VCaP (cell line): ENCODE data around the gene MRPL41.
A peak's percentile ranks its signal among the peaks of the same experiment; 100 is the strongest.
"Not testable (repeated sequence)": the region's sequence is repeated elsewhere in the genome, so short reads cannot be mapped to it uniquely, and the experiment has no call there.

Source experiments
- H3K27ac ChIP-seq: fragments of 450-650 bp; 2 replicates; pipeline ENCODE4 v1.5.1; 2017
- TF ChIP-seq, protein P1 (sequence below): fragments of 450-650 bp; conservative IDR thresholded peaks from 2 replicates; pipeline ENCODE4 v1.5.1; 2017; ENCODE audit warnings: mild to moderate bottlenecking, moderate library complexity

The MRPL41 gene

DNA sequence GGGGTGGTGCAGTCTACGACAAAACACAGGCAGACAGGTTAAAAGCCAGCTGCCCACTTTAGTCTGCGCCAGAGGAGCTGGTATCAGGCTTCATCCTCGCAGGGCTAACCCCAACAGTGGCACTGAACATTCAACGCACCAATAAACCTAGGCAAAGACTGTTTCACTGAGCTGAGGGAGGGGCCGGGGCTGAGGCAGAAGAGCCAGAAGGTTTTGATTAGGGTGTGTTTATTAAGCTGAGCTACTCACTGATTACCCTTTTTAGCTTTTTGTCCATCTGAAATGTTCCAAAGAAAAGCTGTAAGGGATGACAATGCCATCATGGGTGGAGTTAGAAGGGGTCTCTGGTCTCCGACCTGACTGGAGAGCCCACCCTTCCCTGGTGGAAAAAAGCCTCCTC is 37.2 kb downstream of the MRPL41 start:
- peak overlapping the region; percentile 91 for H3K27ac ChIP-seq
- TF ChIP-seq, protein P1, sequence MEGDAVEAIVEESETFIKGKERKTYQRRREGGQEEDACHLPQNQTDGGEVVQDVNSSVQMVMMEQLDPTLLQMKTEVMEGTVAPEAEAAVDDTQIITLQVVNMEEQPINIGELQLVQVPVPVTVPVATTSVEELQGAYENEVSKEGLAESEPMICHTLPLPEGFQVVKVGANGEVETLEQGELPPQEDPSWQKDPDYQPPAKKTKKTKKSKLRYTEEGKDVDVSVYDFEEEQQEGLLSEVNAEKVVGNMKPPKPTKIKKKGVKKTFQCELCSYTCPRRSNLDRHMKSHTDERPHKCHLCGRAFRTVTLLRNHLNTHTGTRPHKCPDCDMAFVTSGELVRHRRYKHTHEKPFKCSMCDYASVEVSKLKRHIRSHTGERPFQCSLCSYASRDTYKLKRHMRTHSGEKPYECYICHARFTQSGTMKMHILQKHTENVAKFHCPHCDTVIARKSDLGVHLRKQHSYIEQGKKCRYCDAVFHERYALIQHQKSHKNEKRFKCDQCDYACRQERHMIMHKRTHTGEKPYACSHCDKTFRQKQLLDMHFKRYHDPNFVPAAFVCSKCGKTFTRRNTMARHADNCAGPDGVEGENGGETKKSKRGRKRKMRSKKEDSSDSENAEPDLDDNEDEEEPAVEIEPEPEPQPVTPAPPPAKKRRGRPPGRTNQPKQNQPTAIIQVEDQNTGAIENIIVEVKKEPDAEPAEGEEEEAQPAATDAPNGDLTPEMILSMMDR: no peak

DNA sequence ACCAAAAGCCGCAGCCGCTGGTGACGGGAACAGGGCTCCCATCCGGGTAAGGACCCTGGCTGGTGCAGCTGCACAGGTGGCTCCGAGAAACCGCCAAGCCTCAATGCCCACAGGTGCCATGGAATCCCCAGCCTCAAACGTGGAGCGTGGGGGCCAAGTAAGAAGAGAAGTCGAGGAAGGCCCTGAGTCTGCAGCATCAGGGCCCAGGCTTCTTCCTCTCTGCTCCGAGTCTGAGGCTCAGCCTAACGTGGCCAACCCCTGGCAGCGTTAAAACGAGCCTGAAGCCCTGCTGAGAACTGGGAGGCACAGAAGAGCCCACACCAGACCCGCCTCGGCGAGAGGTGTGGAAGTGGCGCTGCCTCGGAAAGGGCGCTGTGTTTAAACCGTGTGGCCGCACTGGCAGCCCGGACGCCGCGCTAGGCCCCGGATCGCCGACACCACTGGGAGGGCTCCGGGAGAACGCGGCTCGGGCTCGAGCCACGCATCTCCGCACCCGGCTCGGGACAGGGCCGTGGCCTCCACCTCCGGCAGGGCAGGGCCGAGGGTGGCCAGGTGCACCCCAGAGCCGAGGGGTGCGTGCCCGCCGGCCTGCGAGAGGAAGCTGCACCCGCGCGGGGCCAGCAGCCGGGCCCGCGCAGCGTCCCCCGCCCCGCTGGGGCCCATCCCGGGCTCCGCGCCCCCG is 37.9 kb downstream of the MRPL41 start:
- H3K27ac ChIP-seq: peak overlapping the region; percentile 91
- TF ChIP-seq, protein P1: no peak

DNA sequence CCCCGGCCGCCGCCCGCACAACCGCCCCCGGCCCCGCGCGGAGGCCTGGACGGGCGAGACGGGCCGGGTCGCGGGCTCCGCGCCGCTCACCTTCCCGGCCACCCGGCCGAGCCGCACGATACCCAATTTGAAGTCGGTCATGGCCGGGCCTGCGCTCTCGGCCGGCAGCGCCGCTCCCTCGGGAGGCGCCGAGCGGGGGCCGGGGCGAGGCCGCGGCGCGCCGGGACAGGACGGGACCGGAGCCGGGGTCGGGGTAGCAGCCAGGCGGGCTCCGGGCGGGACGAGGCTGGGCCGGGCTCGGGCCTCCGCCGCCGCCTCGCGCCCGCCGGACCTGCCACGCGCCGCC is 38.4 kb downstream of the MRPL41 start:
- TF ChIP-seq, protein P1: no peak
- H3K27ac ChIP-seq: peak overlapping the region; percentile 91

DNA sequence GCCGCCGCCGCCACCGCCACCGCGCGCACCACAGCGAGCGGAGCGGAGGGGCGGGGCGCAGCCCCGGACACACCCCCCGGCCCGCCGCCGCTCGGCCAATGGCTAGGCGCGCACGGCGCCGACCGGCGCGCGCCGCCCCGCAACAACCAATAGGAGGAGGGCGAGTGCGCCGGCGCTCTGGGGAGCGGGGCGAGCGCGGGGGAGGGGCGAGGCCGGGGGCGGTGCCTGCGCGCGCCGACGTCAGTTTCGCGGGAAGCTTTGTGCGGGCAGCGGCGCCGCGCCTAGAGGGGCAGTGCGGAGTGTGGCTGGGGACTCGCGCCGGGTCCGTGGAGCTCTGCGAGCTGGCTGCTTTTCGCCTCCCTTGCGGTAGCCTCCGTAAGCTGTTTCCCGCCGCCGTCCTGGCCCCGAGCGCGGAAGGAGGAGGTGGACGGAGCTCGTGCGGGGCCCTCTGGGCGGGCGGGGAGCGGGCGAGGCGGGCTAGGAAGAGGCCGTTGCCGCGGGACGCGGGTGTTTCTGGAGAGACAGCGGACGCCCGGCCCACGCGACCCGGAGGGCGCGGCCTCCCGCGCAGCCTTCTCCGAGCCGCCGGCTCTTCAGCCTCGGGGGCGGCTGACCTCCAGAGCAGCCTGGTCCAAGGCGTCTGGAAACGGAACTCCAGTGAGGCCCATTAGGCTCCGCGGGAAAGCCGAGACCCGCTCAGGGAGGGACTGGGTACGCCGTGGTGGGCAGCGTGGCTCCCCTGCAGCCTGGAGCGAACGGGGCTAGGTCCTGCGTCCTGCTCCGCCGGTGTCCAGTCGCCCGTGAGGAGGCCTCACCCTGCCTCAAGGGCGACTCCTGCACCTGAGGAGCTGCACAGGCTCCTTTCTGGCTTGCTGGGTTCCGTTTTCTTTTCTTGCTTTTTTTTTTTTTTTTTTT is 39.0 kb downstream of the MRPL41 start, which contains the start of gene ZMYND19:
Gene ZMYND19, minus strand, starts transcription at position 44 of the 915 bp plus-strand sequence. CDS start 249 bp downstream, outside the sequence.
- H3K27ac ChIP-seq: peak within 1 kb of the TSS; percentile 91
- TF ChIP-seq, protein P1: peak; percentile 35

DNA sequence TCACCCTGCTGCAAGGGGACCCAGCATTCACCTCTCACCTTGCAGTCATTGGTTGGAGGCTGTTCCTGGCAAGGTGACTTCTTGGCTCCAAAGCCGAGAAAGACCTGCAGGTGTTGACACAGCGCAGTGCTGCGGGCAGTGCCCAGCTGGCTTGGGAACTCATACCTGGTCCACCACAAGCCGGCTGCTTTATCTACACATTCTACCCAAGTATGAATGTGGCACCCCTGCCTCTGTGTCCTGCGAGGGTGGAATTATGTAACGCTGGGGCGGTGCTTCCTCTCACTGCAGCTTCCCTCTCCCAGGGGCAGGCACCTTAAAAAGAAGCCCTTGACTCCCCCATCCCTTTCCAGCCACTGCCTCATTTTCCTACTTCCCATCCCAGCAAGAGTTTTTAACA is 41.1 kb downstream of the MRPL41 start:
- peak overlapping the region; percentile 91 for H3K27ac ChIP-seq

DNA sequence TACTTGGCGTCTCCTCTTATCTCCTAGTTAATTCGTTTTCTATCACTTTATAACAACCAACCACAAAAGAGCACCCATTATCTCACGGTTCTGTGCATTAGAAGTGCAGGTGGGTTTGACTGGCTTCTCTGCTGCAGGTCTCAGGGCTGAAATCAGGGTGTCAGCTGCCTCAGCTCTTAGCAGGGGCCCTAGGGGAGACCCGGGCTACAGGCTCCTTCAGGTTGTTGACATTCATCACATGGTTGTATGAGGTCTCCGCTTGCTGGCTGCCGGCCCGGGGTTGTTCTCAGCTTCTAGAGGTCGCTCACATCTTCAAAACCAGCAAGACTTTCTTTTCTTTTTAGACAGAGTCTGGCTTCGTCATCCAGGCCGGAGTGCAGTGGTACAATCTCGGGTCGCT is 41.5 kb downstream of the MRPL41 start:
- peak overlapping the region; percentile 91 for H3K27ac ChIP-seq

More for the DNA sequence above, 41.1 kb downstream of the MRPL41 start:
- TF ChIP-seq, protein P1: no peak

DNA sequence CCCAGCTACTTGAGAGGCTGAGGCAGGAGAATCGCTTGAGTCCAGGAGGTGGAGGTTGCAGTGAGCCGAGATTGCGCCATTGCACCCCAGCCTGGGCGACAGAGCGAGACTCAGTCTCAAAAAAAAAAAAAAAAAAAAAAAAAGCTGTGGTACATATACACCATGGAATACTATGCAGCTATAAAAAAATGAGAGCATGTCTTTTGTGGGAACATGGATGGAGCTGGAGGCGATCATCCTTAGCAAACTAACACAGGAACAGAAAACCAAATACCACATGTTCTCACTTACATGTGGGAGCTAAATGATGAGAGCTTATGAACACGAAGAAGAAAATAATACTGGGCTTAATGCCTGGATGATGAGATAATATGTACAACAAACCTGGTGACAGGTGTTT is 44.9 kb downstream of the MRPL41 start:
- not testable (repeated sequence) for H3K27ac ChIP-seq

More for the DNA sequence above, 41.5 kb downstream of the MRPL41 start:
- TF ChIP-seq, protein P1: no peak

DNA sequence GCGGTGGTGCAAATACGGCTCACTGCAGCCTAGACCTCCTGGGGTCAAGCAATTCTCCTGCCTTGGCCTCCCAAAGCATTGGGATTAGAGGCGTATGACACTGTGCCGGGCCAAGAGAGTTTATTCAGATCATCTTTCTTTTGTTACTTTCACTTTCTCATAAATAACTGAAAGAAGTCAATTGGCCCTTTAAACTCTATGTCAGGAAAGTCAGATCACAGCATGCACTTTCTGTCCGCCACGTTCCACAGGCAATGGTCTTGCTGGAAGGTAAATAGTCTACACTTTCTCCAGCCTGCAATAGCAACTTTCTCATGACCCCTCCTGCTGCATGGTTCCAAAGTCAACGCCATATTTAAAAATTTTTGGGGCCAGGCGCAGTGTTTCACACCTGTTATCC is 47.3 kb downstream of the MRPL41 start:
- H3K27ac ChIP-seq: no peak overlapping the region
- TF ChIP-seq, protein P1: no peak
